Glomerular visceral epithelial cell (primary cell): ENCODE measurements around the gene KLK12.

Source experiments
- DNase-seq: peaks from one replicate; pipeline ENCODE4 v3.0.0-alpha.2; 2016; ENCODE audit errors: extremely low spot score

The KLK12 gene

GRCh38 chr19:51034704-51035103, at the start of gene KLK12:
TSS of gene KLK12 (minus strand) at chr19:51035002. CDS start at chr19:51034621, 381 bp downstream.
- no peak for DNase-seq

GRCh38 chr19:51084505-51084904, 49.7 kb upstream of the KLK12 start:
- no peak for DNase-seq

- no peak for DNase-seq
These were observed 49.0 kb upstream of the KLK12 start for GRCh38 chr19:51083783-51084182.

- DNase-seq: no peak
These were observed 48.4 kb upstream of the KLK12 start for GRCh38 chr19:51083181-51083580.

GRCh38 chr19:51082611-51083010, 47.8 kb upstream of the KLK12 start, which contains the start of gene KLK14:
TSS of gene KLK14 (minus strand) at chr19:51082887. CDS start at chr19:51082614, 273 bp downstream.
- no peak for DNase-seq

GRCh38 chr19:51081476-51081875, 46.7 kb upstream of the KLK12 start:
- DNase-seq: no peak

- DNase-seq: no peak
These were observed 44.8 kb upstream of the KLK12 start for GRCh38 chr19:51079481-51080110.

GRCh38 chr19:51078731-51079130, 43.9 kb upstream of the KLK12 start:
- DNase-seq: no peak

- no peak for DNase-seq
These were observed 43.3 kb upstream of the KLK12 start for GRCh38 chr19:51078104-51078503.

- DNase-seq: no peak
These were observed 41.9 kb upstream of the KLK12 start for GRCh38 chr19:51076631-51077213.

- no peak for DNase-seq
These were observed 41.2 kb upstream of the KLK12 start for GRCh38 chr19:51075998-51076397.

GRCh38 chr19:51071095-51071405, 36.2 kb upstream of the KLK12 start:
- no peak for DNase-seq

GRCh38 chr19:51070334-51071094, 35.7 kb upstream of the KLK12 start:
- DNase-seq: no peak

GRCh38 chr19:51066393-51067186, 31.8 kb upstream of the KLK12 start:
- DNase-seq: no peak

- DNase-seq: no peak
These were observed 30.6 kb upstream of the KLK12 start for GRCh38 chr19:51065221-51065960.

GRCh38 chr19:51064534-51065220, 29.9 kb upstream of the KLK12 start, which contains the start of gene KLK13:
TSS of gene KLK13 (minus strand) at chr19:51065092. CDS start at chr19:51065067, 25 bp downstream.
- DNase-seq: no peak

- DNase-seq: no peak
These were observed 28.9 kb upstream of the KLK12 start for GRCh38 chr19:51063664-51064063.

- DNase-seq: no peak
These were observed 26.2 kb upstream of the KLK12 start for GRCh38 chr19:51060973-51061372.

GRCh38 chr19:51060336-51060735, 25.5 kb upstream of the KLK12 start:
- DNase-seq: no peak

- DNase-seq: no peak
These were observed 24.9 kb upstream of the KLK12 start for GRCh38 chr19:51059715-51060114.

GRCh38 chr19:51055866-51056265, 21.1 kb upstream of the KLK12 start:
- DNase-seq: no peak
